Caco-2 (cell line): Measurements from ENCODE around the gene INPP4A. TPM values are rescaled to one million over a fixed set of nuclear protein-coding genes. Genes with fewer than 3 reads are reported as not detected.

Source experiments
- BruUV-seq: library from RNA; stranded (reverse); fragments of 400-500 nt; replicated peaks from 2 replicates; lab custom pipeline; 2021; lab: Mats Ljungman, UMichigan
- CTCF ChIA-PET: fragments of 300-600 bp; sonication (Branson Sonifier 250); formaldehyde crosslinking; loops from one replicate; lab custom pipeline; 2022; ENCODE audit warnings: antibody characterized with exemption; lab: Charles Lee
- POLR2A ChIA-PET: fragments of 300-600 bp; sonication (Branson Sonifier 250); formaldehyde crosslinking; loops from one replicate; lab custom pipeline; 2022; ENCODE audit warnings: antibody characterized with exemption; lab: Charles Lee
- DNase-seq, 2 experiments: peaks; one replicate each; pipeline versions ENCODE4 v3.0.0 to v3.0.0-alpha.2; 2020 to 2022
- H3K27me3 ChIP-seq: replicated peaks from 2 replicates; pipeline ENCODE4 v1.6.0; 2011; ENCODE audit warnings: low read length; ENCODE audit not compliant: control insufficient read depth, insufficient read depth
- H3K36me3 ChIP-seq: 2 replicates; pipeline ENCODE4 v1.5.1; 2011; ENCODE audit warnings: low read length; ENCODE audit not compliant: control insufficient read depth, insufficient read depth
- H3K4me1 ChIP-seq: fragments of 250-450 bp; sonication (Bioruptor Pico); 2 replicates; pipeline ENCODE4 v1.5.1; 2020; ENCODE audit warnings: mild to moderate bottlenecking
- H3K4me3 ChIP-seq: 2 replicates; pipeline ENCODE4 v1.5.1; 2011; ENCODE audit warnings: low read depth, mild to moderate bottlenecking, control low read depth, low read length
- H3K9me3 ChIP-seq: fragments of 250-450 bp; sonication (Bioruptor Pico); 2 replicates; pipeline ENCODE4 v1.5.1; 2020; ENCODE audit warnings: mild to moderate bottlenecking, moderate library complexity
- H3K27ac Mint-ChIP-seq: one replicate; pipeline ENCODE4 v1.8.0; 2022; ENCODE audit warnings: mixed read lengths; ENCODE audit not compliant: unreplicated experiment
- H3K27me3 Mint-ChIP-seq: one replicate; pipeline ENCODE4 v1.8.0; 2022; ENCODE audit warnings: mixed read lengths; ENCODE audit not compliant: insufficient read depth, unreplicated experiment
- H3K36me3 Mint-ChIP-seq: one replicate; pipeline ENCODE4 v1.8.0; 2022; ENCODE audit warnings: mild to moderate bottlenecking, mixed read lengths; ENCODE audit not compliant: insufficient read depth, unreplicated experiment
- H3K4me1 Mint-ChIP-seq: one replicate; pipeline ENCODE4 v1.8.0; 2022; ENCODE audit warnings: low read depth, mixed read lengths; ENCODE audit not compliant: unreplicated experiment
- H3K4me3 Mint-ChIP-seq: one replicate; pipeline ENCODE4 v1.8.0; 2022; ENCODE audit warnings: mild to moderate bottlenecking, moderate library complexity, mixed read lengths; ENCODE audit not compliant: unreplicated experiment
- H3K9me3 Mint-ChIP-seq: one replicate; pipeline ENCODE4 v1.8.0; 2022; ENCODE audit warnings: mixed read lengths; ENCODE audit not compliant: unreplicated experiment
- CTCF ChIP-seq, 2 experiments: fragments of 200-600 bp in 1 of 2; IDR thresholded peaks; 1 replicate in 1 of 2; 2 replicates in 1 of 2; pipeline versions ENCODE4 v1.5.1 to v1.8.0; 2011 to 2022; ENCODE audit warnings: antibody characterized with exemption in 1 of 2, control low read depth in 1 of 2, inconsistent platforms in 1 of 2, low read depth in 1 of 2, low read length in 1 of 2, mild to moderate bottlenecking in 1 of 2, moderate library complexity in 1 of 2; ENCODE audit not compliant: insufficient read depth in 1 of 2, severe bottlenecking in 1 of 2, unreplicated experiment in 1 of 2
- intact Hi-C: fragments of 100-400 bp; cut with micrococcal nuclease; formaldehyde crosslinking; loops from one replicate; pipeline ENCODE4 v1.10.0; 2022; ENCODE audit not compliant: unreplicated experiment
- total RNA-seq: library from RNA; stranded (reverse); gene quantifications from 2 replicates; pipeline ENCODE4 v1.2.3, GENCODE V29; 2022

Gene INPP4A
- total RNA-seq, 1 experiment from 2014 or later, result 26.3 TPM

- H3K36me3 ChIP-seq, result no peaks in the 10 kb centered on the region
- Mint-ChIP-seq H3K9me3 (peaks cover 23% of the 10 kb centered on the region), H3K27me3 (no peaks in the 10 kb centered on the region), H3K4me3 (no peak overlapping the region), H3K4me1 (no peaks in the 10 kb centered on the region), H3K36me3 (no peaks in the 10 kb centered on the region), H3K27ac (no peak overlapping the region)
- H3K4me1 ChIP-seq, result no peaks in the 10 kb centered on the region
- CTCF ChIA-PET, result no interaction called here
- no peak for TF ChIP-seq CTCF (IDR thresholded peaks at IDR 0.05; ENCODE audit: insufficient read depth in 1 of 2, low read depth in 1 of 2, low read length in 1 of 2, severe bottlenecking in 1 of 2, unreplicated experiment in 1 of 2)
- intact Hi-C loops, result no loop called here
- H3K27me3 ChIP-seq, result no peaks in the 10 kb centered on the region
- BruUV-seq, result no TSS peak
- H3K4me3 ChIP-seq, result no peak overlapping the region
- peaks cover 12% of the 10 kb centered on the region; the same call in 1 of the 2 replicates for H3K9me3 ChIP-seq
- POLR2A ChIA-PET, result no interaction called here
- DNase-seq, result no peak
Measured at GRCh38 chr2:98492441-98492840, 47.8 kb downstream of the INPP4A start.

DNA sequence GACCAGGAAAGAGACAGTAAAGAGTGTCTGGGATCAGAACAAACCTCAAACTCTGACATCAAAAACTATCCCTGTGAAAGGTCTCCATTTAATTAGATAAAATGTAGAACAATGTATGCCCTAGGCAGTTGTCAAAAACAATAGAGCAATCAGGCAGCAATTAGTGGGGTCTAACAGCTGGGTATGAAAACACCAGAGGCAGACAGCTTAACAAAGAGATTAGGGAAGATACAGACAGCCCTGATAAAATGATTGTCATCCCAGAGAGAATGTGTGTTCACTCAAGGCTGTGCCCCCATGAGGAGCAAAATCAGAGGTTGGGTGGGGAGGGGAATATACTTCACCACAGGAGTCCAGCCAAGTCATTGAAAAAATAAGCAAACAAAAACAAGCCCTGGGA lies 50.0 kb downstream of the INPP4A start:
- Histone ChIP-seq H3K9me3 (peaks cover 14% of the 10 kb centered on the region; the same call in 1 of the 2 replicates), H3K4me1 (no peaks in the 10 kb centered on the region), H3K27me3 (no peaks in the 10 kb centered on the region), H3K4me3 (no peak overlapping the region), H3K36me3 (0 out of 2 replicates have a peak, but pooled peaks cover 2% of the 10 kb centered on the region)
- no peak for DNase-seq
- intact Hi-C loops, result no loop called here
- H3K9me3 Mint-ChIP-seq, result peaks cover 34% of the 10 kb centered on the region
- CTCF ChIA-PET, result no interaction called here
- no TSS peak for BruUV-seq
- TF ChIP-seq CTCF (IDR thresholded peaks at IDR 0.05; ENCODE audit: insufficient read depth in 1 of 2, low read depth in 1 of 2, low read length in 1 of 2, severe bottlenecking in 1 of 2, unreplicated experiment in 1 of 2), result no peak
- no peaks in the 10 kb centered on the region for H3K36me3 Mint-ChIP-seq
- H3K4me3 Mint-ChIP-seq, result no peak overlapping the region
- no peak overlapping the region for H3K27ac Mint-ChIP-seq
- POLR2A ChIA-PET, result no interaction called here
- no peaks in the 10 kb centered on the region for H3K4me1 Mint-ChIP-seq
- no peaks in the 10 kb centered on the region for H3K27me3 Mint-ChIP-seq

- CTCF ChIA-PET, result no interaction called here
- Mint-ChIP-seq H3K4me3 (no peak overlapping the region), H3K36me3 (no peaks in the 10 kb centered on the region), H3K27me3 (no peaks in the 10 kb centered on the region), H3K9me3 (peaks cover 34% of the 10 kb centered on the region), H3K27ac (no peak overlapping the region), H3K4me1 (no peaks in the 10 kb centered on the region)
- peaks cover 14% of the 10 kb centered on the region; the same call in 1 of the 2 replicates for H3K9me3 ChIP-seq
- no TSS peak for BruUV-seq
- intact Hi-C loops, result no loop called here
- no peak for TF ChIP-seq CTCF (IDR thresholded peaks at IDR 0.05; ENCODE audit: insufficient read depth in 1 of 2, low read depth in 1 of 2, low read length in 1 of 2, severe bottlenecking in 1 of 2, unreplicated experiment in 1 of 2)
- no peak for DNase-seq
- H3K36me3 ChIP-seq, result 0 out of 2 replicates have a peak, but pooled peaks cover 2% of the 10 kb centered on the region
- POLR2A ChIA-PET, result no interaction called here
- H3K4me3 ChIP-seq, result no peak overlapping the region
- H3K27me3 ChIP-seq, result no peaks in the 10 kb centered on the region
- no peaks in the 10 kb centered on the region; the same call in 1 of the 2 replicates for H3K4me1 ChIP-seq
Measured at GRCh38 chr2:98496750-98497493, 52.3 kb downstream of the INPP4A start.
